HG03103 (cell line): Measurements from ENCODE around the gene CA11.
"Not testable (repeated sequence)": the region's sequence is repeated elsewhere in the genome, so short reads cannot be mapped to it uniquely, and the experiment has no call there.

Experiments
- ATAC-seq: cut with Tn5 transposase; IDR thresholded peaks from one replicate; pipeline ENCODE4 v1.9.1; 2021; ENCODE audit warnings: low read depth; ENCODE audit not compliant: unreplicated experiment

CA11 gene

DNA sequence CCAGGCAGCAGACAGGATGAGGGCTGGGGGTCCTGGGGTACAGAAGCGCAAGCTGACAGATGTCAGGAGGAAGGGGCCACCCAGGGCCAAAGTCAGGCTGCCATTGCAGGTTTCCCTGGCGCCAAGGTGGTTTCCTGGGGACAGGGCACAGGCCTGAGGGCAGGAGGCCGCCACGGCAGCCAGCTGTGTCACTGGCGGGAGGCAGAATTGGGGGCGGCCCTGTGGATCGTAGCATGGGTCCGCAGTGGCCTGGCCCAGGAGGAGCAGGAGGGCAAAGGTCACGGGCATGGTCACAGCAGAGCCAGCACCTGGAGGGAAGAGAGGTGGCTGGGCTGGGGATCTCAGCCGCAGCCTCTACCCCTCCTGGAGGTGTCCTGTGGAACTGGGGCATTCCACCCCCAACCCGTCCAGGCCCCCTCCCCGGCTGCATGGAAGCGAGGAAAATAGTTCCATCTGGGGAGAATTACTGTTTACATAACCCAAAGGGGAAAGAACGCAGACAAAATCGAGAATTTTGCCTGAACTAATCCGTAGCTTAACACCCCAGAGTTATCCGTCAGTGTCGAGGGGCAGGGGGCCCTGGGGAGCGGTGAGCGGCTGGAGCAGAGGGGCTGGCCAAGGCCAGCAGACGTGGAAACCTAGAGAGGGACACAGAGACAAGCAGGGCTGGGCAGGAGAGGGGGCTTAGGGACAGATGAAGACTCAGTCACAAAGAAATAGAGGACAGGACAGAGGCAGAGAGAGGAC, 24.9 kb upstream of the CA11 start:
- no peak for ATAC-seq

GRCh38 chr19:48669903-48670668, 24.1 kb upstream of the CA11 start:
- no peak for ATAC-seq

GRCh38 chr19:48668761-48669160, 22.8 kb upstream of the CA11 start:
- ATAC-seq, result no peak

DNA sequence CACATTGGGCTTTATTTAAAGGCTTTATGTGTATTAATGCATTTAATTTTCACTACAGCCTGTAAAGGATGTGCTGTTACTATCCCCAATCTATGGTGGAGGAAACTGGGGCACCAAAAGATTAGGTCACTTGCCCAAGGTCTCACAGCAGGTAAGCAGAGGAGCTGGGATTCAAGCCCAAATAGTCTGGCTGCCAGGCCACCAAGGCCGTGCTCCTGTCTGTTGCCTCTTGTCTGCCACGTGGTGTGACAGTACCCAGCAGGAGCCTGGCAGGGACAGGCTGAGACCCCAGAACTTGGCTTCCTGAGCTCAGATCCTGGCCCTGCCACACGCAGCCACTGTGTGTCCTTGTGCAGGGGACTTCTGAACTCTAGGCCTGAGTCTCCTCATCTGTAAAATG, 22.3 kb upstream of the CA11 start:
- ATAC-seq, result no peak

DNA sequence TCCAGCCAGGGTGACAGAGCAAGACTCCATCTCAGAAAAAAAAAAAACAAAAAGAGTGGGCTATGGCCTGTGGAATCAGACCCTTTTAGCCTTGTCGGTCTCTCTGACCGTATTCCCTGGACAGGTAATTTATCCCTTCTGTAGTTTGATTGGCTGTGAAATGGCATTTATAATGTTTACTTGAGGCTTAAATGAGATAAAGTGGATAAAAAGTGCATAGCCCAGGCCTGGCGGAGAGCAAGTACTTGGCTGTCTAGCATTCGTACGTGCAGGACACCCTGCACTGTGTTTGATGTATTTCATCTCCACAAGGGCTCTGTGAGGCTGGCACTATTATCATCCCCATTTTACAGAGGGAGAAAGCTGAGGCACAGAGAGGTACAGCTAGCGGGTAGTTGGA, 19.8 kb upstream of the CA11 start:
- no peak for ATAC-seq

DNA sequence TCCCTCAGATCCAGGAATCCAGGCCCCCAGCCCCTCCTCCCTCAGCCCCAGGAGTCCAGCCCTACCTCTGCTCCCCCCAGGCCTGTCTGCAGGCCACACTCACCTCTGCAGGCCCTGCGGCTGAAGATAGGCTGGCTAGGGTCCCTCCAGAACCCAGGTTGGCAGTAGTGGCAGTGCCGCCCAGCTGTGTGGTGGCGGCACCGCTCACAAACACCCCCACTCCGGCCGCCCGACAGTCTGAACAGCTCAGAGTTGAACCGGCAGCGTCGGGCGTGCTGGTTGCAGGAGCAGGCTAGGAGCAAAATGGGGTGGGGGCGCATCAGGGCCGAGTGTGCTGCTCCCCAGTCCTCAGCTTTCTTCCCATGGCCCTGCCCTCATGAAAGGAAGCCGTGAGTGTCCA, 18.5 kb upstream of the CA11 start:
- ATAC-seq, result no peak

GRCh38 chr19:48663667-48664066, 17.7 kb upstream of the CA11 start:
- no peak for ATAC-seq

GRCh38 chr19:48661711-48662090, 15.7 kb upstream of the CA11 start:
- no peak for ATAC-seq

DNA sequence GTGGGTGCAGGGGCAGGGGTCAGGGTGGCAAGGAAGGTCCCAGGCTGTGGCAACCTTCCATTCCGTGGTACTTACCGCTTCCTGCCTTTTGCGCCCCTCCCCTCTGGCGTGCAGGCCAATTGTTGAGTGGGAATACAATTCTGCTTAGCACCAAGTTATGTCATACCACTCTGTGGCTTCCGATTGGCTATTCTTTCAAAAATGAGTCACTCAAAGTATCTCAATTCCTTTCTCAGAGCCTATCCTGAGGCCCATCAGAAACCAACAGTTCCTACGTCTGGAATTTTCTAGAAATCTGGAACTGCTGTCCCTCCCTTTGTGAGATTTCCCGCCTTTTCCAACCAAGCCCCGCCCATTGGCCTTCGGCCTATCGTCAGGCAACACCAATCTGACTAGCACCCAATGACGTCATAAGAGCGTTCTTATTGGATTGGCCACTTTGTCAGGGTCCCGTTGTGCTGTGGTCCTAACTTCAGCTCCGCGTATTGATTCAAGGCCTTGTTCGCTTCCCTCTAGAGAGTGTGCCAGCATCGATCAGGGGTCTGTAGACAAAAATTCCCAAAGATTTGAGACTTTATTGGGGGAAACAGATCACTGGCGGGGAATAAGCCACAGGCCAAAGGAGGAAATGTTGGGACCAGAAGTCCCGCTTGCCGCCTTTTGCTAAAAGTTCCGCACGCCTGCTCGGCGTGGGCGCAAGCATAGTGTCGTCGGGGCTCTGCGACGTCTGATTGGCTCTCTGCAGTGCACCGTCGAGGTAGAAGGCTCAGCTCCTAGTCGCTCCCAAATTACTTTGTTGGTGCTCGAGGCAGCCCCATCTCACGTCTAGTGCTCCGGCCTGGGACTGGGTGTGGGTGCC, 15.1 kb upstream of the CA11 start:
- ATAC-seq, result peak; percentile 69

DNA sequence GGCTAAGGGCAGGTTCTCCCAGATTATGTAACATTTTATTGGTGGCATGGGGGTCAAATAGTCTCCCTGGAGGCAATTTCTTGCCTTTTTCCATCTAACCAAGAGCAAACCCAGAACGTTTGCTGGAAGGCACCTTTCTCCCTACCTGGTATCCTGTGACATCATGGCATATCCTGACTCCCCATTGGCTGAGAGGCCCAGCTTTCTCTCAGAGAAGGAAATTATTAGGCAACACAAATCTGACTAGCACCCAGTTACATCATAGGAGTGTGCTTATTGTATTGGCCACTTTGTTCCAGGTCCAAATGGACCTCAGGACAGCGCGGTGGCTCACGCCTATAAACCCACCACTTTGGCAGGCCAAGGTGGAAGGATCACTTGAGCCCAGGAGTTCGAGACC, 13.8 kb upstream of the CA11 start:
- no peak for ATAC-seq

DNA sequence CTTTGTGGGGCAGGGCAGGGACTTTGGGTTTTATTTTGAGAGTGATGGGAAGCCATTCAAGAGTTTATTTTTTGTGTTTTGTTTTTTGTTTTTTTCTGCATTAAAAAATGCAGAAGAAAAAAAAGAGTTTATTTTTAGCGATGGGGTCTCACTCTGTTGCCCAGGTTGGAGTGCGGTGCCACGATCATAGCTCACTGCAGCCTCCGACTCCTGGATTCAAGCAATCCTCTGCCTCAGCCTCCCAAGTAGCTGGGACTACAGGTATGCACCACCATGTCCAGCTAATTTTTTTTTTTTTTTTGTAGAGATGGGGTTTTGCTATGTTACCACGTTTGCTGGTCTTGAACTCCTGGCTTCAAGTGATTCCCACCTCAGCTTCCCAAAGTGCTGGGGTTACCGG, 12.5 kb upstream of the CA11 start:
- no peak for ATAC-seq

DNA sequence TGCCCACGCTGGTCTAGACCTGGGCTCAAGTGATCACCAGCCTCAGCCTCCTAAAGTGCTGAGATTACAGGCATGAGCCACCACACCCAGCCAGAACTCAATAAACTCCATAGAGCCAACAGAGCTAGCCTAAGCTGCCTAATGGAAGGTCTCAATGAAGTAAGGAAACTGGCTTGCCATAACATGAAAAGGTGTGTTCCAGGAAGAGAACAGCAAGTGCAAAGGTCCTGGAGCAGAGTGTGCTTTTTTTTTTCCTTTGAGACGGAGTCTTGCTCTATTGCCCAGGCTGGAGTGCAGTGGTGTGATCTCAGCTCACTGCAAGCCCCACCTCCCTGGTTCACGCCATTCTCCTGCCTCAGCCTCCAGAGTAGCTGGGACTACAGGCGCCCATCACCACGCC, 11.8 kb upstream of the CA11 start:
- not testable (repeated sequence) for ATAC-seq

DNA sequence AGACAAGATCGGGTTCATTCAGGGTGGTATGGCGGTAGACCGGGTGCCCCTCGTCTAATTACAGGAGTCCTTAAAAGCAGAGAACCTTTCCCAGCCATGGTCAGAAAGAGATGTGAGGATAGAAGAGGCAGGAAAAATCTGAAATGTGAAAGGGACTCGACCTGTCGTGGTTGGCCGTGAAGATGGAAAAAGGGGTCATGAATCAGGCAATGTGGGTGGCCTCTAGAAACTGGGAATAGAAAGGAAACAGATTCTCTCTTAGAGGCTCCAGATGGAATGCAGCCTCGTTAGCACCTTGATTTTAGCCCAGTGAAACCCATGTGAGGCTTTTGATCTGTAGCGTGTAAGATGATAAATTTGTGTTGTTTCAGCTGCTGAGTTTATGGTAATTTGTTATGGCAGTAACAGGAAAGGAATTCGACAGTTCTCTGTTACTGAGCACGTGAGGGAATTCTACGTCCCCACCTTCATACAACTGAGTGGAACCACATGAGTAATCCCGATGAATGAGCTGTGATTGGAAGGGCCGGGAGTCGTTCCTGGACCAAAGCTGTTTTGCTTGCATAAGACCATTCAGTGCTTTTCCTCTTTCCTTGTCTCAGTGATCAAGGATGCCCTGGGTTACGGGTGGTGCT, 11.0 kb upstream of the CA11 start:
- ATAC-seq, result no peak

DNA sequence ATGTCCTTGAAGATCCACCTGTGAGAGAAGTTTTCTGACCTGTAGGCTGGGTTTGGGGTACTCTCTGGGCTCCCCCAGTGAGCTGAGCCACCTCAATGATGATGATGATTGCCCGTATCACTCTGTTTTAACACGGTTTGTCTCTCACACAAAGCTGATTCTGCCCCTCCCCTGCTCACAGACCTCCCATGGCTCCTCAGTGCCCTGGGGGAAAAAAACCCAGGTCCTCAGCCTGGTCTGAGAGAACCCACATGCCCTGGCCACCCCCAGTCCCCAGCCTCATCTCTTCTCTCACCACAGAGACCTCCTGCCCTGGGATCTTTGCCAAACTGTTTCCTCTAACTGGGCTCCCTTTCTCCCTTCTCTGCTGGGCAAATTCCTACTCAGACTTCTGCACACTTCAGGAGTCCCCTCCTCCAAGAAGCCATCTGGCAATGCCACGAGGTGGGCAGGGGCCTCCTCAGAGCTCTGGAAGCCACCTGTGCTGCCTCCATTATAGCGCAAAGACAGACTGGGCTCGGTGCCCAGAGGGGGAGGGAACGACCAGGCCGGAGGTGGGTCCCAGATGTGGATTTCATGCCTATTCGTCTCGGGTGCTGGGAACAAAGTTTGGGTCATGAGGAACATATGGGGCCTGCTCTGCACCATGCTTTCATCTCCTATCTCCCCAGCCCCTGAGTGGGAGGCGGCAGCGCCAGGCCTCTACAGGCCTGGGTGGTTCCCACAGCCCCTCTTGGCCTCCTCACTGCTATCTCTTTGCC, 8.5 kb upstream of the CA11 start:
- ATAC-seq, result no peak

GRCh38 chr19:48651683-48652048, 5.7 kb upstream of the CA11 start:
- no peak for ATAC-seq

- ATAC-seq, result no peak
Measured at GRCh38 chr19:48650974-48651682, 5.1 kb upstream of the CA11 start.

DNA sequence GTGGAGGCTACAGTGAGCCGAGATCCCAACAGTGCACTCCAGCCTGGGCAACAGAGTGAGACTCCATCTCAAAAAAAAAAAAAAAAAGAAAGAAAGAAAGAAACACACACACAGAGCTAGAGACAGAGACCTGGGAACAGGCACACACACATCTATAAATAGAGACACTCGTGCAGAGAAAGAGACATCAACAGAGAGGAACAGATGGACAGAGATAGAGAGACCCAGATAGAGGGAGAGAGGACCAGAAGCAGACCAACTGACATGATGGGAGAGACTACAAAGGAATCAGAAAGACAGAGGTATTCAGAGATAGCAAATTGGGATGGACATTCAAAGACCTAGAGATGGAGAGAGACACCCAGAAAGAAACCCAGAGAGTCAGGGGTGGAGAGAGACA, 2.1 kb upstream of the CA11 start:
- no peak for ATAC-seq

GRCh38 chr19:48646722-48647216, 782 bp upstream of the CA11 start:
- ATAC-seq, result no peak

GRCh38 chr19:48645620-48646000, 377 bp downstream of the CA11 start:
- no peak for ATAC-seq
